ENCODE results near the gene DNAJB5. TPM values are rescaled to one million over a fixed set of nuclear protein-coding genes. Genes with fewer than 3 reads are reported as not detected.
A peak's percentile ranks its signal among the peaks of the same experiment; 100 is the strongest.
"Not testable (repeated sequence)": the region's sequence is repeated elsewhere in the genome, so short reads cannot be mapped to it uniquely, and the experiment has no call there.

DNAJB5 gene
- polyA plus RNA-seq, 1 experiment: 5.1 TPM

DNA sequence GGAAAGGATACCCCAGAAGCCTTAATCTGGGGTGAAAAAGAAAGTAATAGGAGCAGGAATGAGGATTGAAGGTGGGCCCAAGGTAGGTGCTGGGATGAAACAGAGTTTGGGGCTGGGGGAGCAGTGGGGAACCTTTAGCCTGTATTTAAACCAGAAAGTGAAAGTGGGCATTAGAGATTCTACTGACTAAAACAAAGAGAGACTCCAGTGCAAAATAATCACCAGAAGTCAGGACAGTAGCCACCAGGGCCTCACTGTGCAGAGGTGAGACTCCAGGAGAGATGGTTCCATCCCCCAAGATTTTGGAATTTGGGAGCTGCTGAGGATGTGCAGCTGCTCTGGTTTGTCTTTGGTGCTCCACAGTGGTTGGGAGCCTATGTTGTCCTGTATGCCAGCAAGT is 13.1 kb downstream of the DNAJB5 start:
- H3K27ac ChIP-seq (ENCODE audit: low read depth, low read length): no peak overlapping the region
- TF ChIP-seq, protein P1, sequence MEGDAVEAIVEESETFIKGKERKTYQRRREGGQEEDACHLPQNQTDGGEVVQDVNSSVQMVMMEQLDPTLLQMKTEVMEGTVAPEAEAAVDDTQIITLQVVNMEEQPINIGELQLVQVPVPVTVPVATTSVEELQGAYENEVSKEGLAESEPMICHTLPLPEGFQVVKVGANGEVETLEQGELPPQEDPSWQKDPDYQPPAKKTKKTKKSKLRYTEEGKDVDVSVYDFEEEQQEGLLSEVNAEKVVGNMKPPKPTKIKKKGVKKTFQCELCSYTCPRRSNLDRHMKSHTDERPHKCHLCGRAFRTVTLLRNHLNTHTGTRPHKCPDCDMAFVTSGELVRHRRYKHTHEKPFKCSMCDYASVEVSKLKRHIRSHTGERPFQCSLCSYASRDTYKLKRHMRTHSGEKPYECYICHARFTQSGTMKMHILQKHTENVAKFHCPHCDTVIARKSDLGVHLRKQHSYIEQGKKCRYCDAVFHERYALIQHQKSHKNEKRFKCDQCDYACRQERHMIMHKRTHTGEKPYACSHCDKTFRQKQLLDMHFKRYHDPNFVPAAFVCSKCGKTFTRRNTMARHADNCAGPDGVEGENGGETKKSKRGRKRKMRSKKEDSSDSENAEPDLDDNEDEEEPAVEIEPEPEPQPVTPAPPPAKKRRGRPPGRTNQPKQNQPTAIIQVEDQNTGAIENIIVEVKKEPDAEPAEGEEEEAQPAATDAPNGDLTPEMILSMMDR (IDR thresholded peaks at IDR 0.05; ENCODE audit: low read depth, low read length): no peak
- no peak for DNase-seq (ENCODE audit: low read depth, low spot score)
- no peaks in the 10 kb centered on the region for H3K9me3 ChIP-seq (ENCODE audit: control insufficient read depth, insufficient read depth, low read length)
- ChIA-PET CTCF (interaction anchor here (1.0 to 1.4 kb wide), 3 partner anchors 8 to 103 kb away, joined by 4 to 5 read pairs (median 4); no protein-coding TSS in a partner anchor), POLR2A (no interaction called here)
- H3K27me3 ChIP-seq (ENCODE audit: control insufficient read depth, insufficient read depth, low read length): no peaks in the 10 kb centered on the region
- no peak overlapping the region for H3K4me3 ChIP-seq (ENCODE audit: low read depth, low read length)

DNA sequence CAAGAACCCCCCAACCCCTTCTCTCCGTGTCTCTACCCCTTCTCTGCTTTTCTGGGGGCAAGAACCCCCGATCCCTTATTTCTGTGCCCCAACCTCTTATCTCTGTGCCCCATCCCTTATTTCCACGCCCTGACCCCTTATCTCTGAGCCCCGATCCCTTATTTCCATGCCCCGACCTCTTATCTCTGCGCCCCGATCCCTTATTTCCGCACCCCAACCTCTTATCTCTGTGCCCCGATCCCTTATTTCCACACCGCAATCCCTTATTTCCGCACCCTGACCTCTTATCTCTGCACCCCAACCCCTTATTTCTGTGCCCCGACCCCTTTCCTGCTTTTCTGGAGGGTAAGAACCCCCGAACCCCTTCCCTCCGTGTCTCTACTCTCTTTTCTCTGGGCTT is 14.8 kb downstream of the DNAJB5 start:
- CTCF ChIA-PET; POLR2A ChIA-PET; DNase-seq (ENCODE audit: low read depth, low spot score); H3K27ac ChIP-seq (ENCODE audit: low read depth, low read length); H3K9me3 ChIP-seq (ENCODE audit: control insufficient read depth, insufficient read depth, low read length); H3K27me3 ChIP-seq (ENCODE audit: control insufficient read depth, insufficient read depth, low read length); H3K4me3 ChIP-seq (ENCODE audit: low read depth, low read length): not testable (repeated sequence)

DNA sequence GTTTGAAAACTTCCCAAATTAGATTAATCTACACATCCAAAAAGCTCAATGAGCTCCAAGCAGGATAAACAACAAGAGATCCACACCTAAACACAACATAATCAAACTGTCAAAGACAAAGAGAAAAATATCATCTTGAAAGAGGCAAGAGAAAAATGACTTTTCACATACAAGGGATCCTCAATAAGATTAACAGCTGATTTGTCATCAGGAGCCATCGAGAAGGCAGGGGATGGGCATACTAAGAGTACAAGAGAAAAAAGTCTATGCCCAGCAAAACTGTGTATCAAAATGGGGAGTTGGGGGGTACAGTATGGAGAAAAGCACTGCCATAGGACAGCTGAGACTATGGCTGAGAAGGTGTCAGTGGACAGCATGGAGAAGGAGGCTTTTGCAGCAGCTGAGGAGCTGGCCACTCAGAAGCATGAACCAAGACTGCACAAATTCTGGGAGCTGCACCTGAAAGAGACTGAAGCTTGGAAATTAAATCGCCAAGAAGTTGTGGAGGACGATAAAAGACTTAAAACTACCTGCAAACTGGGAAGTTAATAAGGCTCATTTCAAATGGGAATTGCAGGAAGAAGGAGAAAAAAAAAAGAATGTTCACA is 20.9 kb downstream of the DNAJB5 start:
- no peak overlapping the region for H3K27ac ChIP-seq (ENCODE audit: low read depth, low read length)
- ChIA-PET POLR2A (no interaction called here), CTCF (interaction anchor here (0.5 to 1.0 kb wide), 3 partner anchors 16 to 594 kb away, joined by 3 to 5 read pairs (median 3); no protein-coding TSS in a partner anchor)
- no peak for DNase-seq (ENCODE audit: low read depth, low spot score)
- H3K27me3 ChIP-seq (ENCODE audit: control insufficient read depth, insufficient read depth, low read length): no peaks in the 10 kb centered on the region
- TF ChIP-seq, protein P1 (IDR thresholded peaks at IDR 0.05; ENCODE audit: low read depth, low read length): no peak
- peaks cover 11% of the 10 kb centered on the region; the same call in 1 of the 2 replicates for H3K9me3 ChIP-seq (ENCODE audit: control insufficient read depth, insufficient read depth, low read length)
- H3K4me3 ChIP-seq (ENCODE audit: low read depth, low read length): no peak overlapping the region

DNA sequence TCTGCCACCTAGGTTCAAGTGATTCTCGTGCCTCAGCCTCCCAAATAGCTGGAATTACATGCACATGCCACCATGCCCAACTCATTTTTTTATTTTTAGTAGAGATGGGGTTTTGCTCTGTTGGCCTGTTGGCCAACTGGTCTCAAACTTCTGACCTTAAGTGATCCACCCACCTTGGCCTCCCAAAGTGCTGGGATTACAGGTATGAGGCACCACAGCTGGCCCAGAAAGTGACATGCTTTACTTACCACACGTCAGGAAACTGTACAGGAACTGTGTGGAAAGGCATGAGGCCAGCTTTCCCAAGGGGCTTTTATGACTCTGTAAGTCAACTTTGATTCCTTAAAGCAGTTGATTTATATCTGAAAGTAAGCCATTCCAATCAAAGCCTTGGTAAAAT is 25.0 kb downstream of the DNAJB5 start:
- POLR2A ChIA-PET: no interaction called here
- CTCF ChIA-PET: no interaction called here
- no peaks in the 10 kb centered on the region for H3K27me3 ChIP-seq (ENCODE audit: control insufficient read depth, insufficient read depth, low read length)
- H3K9me3 ChIP-seq (ENCODE audit: control insufficient read depth, insufficient read depth, low read length): peaks cover 12% of the 10 kb centered on the region; the same call in 1 of the 2 replicates
- TF ChIP-seq, protein P1 (IDR thresholded peaks at IDR 0.05; ENCODE audit: low read depth, low read length): no peak
- no peak for DNase-seq (ENCODE audit: low read depth, low spot score)
- no peak overlapping the region for H3K4me3 ChIP-seq (ENCODE audit: low read depth, low read length)
- no peak overlapping the region for H3K27ac ChIP-seq (ENCODE audit: low read depth, low read length)

DNA sequence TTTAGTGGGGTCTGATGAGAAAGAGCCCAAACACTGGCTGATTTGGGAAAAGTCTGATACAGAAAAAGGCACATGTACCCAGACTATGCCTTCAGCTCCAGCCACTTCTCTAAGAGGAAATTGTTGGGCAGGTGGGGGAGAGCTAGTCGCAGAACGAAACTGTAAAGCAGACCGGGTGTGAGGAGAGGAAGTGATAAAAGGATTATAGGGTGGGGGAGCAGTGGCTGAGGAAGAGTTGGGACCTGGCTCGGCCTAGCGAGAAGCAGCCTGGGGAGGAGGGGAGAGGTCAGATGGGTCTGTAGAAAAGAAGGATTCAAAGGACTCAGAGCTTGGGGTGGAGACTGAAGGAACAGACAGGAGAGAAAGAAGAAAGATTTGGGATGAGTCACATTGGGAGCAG is 33.9 kb downstream of the DNAJB5 start:
- H3K27me3 ChIP-seq (ENCODE audit: control insufficient read depth, insufficient read depth, low read length); POLR2A ChIA-PET; H3K27ac ChIP-seq (ENCODE audit: low read depth, low read length); CTCF ChIA-PET; H3K4me3 ChIP-seq (ENCODE audit: low read depth, low read length); H3K9me3 ChIP-seq (ENCODE audit: control insufficient read depth, insufficient read depth, low read length); DNase-seq (ENCODE audit: low read depth, low spot score): not testable (repeated sequence)

DNA sequence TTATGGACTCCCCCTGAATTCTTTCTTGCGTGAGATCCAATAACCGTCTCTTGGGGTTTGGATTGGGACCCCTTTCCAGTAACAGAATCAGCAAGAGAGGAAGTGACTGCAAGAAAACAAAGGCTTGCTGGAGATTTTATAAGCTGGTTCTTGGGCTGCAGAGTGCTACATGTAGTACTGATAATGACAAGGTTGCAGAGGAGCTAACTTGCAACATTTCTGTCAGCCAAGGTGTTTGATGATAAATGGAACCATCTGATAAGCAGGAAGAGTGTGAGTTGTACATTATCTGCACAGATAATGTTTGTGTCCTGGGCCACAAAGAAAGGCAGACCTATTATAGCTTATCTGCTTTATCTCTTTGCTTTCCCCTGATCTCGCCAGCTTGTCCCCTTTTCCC is 37.1 kb downstream of the DNAJB5 start:
- ChIA-PET POLR2A (no interaction called here), CTCF (interaction anchor here (1.0 to 3.5 kb wide), 4 partner anchors 24 to 324 kb away, joined by 3 to 13 read pairs (median 6); no protein-coding TSS in a partner anchor)
- Histone ChIP-seq H3K27ac (ENCODE audit: low read depth, low read length) (peak overlapping the region; percentile 59), H3K27me3 (ENCODE audit: control insufficient read depth, insufficient read depth, low read length) (no peaks in the 10 kb centered on the region), H3K9me3 (ENCODE audit: control insufficient read depth, insufficient read depth, low read length) (peaks cover 5% of the 10 kb centered on the region), H3K4me3 (ENCODE audit: low read depth, low read length) (no peak overlapping the region)
- DNase-seq (ENCODE audit: low read depth, low spot score): no peak
- TF ChIP-seq, protein P1 (IDR thresholded peaks at IDR 0.05; ENCODE audit: low read depth, low read length): no peak

All from AG04450 (cell line).